Caco-2 (cell line): ENCODE results near the gene ZFR2. TPM values are rescaled to one million over a fixed set of nuclear protein-coding genes. Genes with fewer than 3 reads are reported as not detected.

Experiments used
- BruUV-seq: library from RNA; stranded (reverse); fragments of 400-500 nt; replicated peaks from 2 replicates; lab custom pipeline; 2021; lab: Mats Ljungman, UMichigan
- CTCF ChIA-PET: fragments of 300-600 bp; sonication (Branson Sonifier 250); formaldehyde crosslinking; loops from one replicate; lab custom pipeline; 2022; ENCODE audit warnings: antibody characterized with exemption; lab: Charles Lee
- POLR2A ChIA-PET: fragments of 300-600 bp; sonication (Branson Sonifier 250); formaldehyde crosslinking; loops from one replicate; lab custom pipeline; 2022; ENCODE audit warnings: antibody characterized with exemption; lab: Charles Lee
- DNase-seq, 2 experiments: peaks; one replicate each; pipeline versions ENCODE4 v3.0.0 to v3.0.0-alpha.2; 2020 to 2022
- H3K27me3 ChIP-seq: replicated peaks from 2 replicates; pipeline ENCODE4 v1.6.0; 2011; ENCODE audit warnings: low read length; ENCODE audit not compliant: control insufficient read depth, insufficient read depth
- H3K36me3 ChIP-seq: 2 replicates; pipeline ENCODE4 v1.5.1; 2011; ENCODE audit warnings: low read length; ENCODE audit not compliant: control insufficient read depth, insufficient read depth
- H3K4me1 ChIP-seq: fragments of 250-450 bp; sonication (Bioruptor Pico); 2 replicates; pipeline ENCODE4 v1.5.1; 2020; ENCODE audit warnings: mild to moderate bottlenecking
- H3K4me3 ChIP-seq: 2 replicates; pipeline ENCODE4 v1.5.1; 2011; ENCODE audit warnings: low read depth, mild to moderate bottlenecking, control low read depth, low read length
- H3K9me3 ChIP-seq: fragments of 250-450 bp; sonication (Bioruptor Pico); 2 replicates; pipeline ENCODE4 v1.5.1; 2020; ENCODE audit warnings: mild to moderate bottlenecking, moderate library complexity
- H3K27ac Mint-ChIP-seq: one replicate; pipeline ENCODE4 v1.8.0; 2022; ENCODE audit warnings: mixed read lengths; ENCODE audit not compliant: unreplicated experiment
- H3K27me3 Mint-ChIP-seq: one replicate; pipeline ENCODE4 v1.8.0; 2022; ENCODE audit warnings: mixed read lengths; ENCODE audit not compliant: insufficient read depth, unreplicated experiment
- H3K36me3 Mint-ChIP-seq: one replicate; pipeline ENCODE4 v1.8.0; 2022; ENCODE audit warnings: mild to moderate bottlenecking, mixed read lengths; ENCODE audit not compliant: insufficient read depth, unreplicated experiment
- H3K4me1 Mint-ChIP-seq: one replicate; pipeline ENCODE4 v1.8.0; 2022; ENCODE audit warnings: low read depth, mixed read lengths; ENCODE audit not compliant: unreplicated experiment
- H3K4me3 Mint-ChIP-seq: one replicate; pipeline ENCODE4 v1.8.0; 2022; ENCODE audit warnings: mild to moderate bottlenecking, moderate library complexity, mixed read lengths; ENCODE audit not compliant: unreplicated experiment
- H3K9me3 Mint-ChIP-seq: one replicate; pipeline ENCODE4 v1.8.0; 2022; ENCODE audit warnings: mixed read lengths; ENCODE audit not compliant: unreplicated experiment
- intact Hi-C: fragments of 100-400 bp; cut with micrococcal nuclease; formaldehyde crosslinking; loops from one replicate; pipeline ENCODE4 v1.10.0; 2022; ENCODE audit not compliant: unreplicated experiment
- total RNA-seq: library from RNA; stranded (reverse); gene quantifications from 2 replicates; pipeline ENCODE4 v1.2.3, GENCODE V29; 2022
- TF ChIP-seq, protein P1 (sequence below), 2 experiments: fragments of 200-600 bp in 1 of 2; IDR thresholded peaks; 1 replicate in 1 of 2; 2 replicates in 1 of 2; pipeline versions ENCODE4 v1.5.1 to v1.8.0; 2011 to 2022; ENCODE audit warnings: antibody characterized with exemption in 1 of 2, control low read depth in 1 of 2, inconsistent platforms in 1 of 2, low read depth in 1 of 2, low read length in 1 of 2, mild to moderate bottlenecking in 1 of 2, moderate library complexity in 1 of 2; ENCODE audit not compliant: insufficient read depth in 1 of 2, severe bottlenecking in 1 of 2, unreplicated experiment in 1 of 2

The ZFR2 gene
- total RNA-seq, 1 experiment from 2014 or later, result not detected

DNA sequence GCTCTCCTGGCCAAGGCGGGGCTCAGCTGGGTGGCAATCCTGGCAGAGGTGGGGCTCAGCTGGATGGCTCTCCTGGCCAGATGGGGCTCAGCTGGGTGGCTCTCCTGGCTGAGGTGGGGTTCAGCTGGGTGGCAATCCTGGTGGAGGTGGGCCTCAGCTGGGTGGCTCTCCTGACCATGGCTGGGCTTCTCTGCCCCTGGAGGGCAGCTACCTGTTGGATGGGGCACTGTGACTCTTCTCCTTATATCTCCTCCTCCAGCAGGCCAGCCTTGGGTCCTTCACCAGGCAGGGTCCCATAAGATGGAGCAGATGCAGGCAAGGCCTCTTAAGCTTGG is 16.7 kb downstream of the ZFR2 start:
- POLR2A ChIA-PET, result no interaction called here

GRCh38 chr19:3851254-3852176 is 17.3 kb downstream of the ZFR2 start:
- BruUV-seq, result no TSS peak
- TF ChIP-seq, protein P1, sequence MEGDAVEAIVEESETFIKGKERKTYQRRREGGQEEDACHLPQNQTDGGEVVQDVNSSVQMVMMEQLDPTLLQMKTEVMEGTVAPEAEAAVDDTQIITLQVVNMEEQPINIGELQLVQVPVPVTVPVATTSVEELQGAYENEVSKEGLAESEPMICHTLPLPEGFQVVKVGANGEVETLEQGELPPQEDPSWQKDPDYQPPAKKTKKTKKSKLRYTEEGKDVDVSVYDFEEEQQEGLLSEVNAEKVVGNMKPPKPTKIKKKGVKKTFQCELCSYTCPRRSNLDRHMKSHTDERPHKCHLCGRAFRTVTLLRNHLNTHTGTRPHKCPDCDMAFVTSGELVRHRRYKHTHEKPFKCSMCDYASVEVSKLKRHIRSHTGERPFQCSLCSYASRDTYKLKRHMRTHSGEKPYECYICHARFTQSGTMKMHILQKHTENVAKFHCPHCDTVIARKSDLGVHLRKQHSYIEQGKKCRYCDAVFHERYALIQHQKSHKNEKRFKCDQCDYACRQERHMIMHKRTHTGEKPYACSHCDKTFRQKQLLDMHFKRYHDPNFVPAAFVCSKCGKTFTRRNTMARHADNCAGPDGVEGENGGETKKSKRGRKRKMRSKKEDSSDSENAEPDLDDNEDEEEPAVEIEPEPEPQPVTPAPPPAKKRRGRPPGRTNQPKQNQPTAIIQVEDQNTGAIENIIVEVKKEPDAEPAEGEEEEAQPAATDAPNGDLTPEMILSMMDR (IDR thresholded peaks at IDR 0.05; ENCODE audit: insufficient read depth in 1 of 2, low read depth in 1 of 2, low read length in 1 of 2, severe bottlenecking in 1 of 2, unreplicated experiment in 1 of 2), result no peak
- H3K4me1 ChIP-seq, result no peaks in the 10 kb centered on the region
- no peak for DNase-seq
- H3K9me3 ChIP-seq, result peaks cover 4% of the 10 kb centered on the region
- no peak overlapping the region for H3K27ac Mint-ChIP-seq
- H3K36me3 ChIP-seq, result no peaks in the 10 kb centered on the region
- no peaks in the 10 kb centered on the region for H3K4me1 Mint-ChIP-seq
- H3K27me3 ChIP-seq, result no peaks in the 10 kb centered on the region
- H3K4me3 Mint-ChIP-seq, result no peak overlapping the region
- CTCF ChIA-PET, result no interaction called here
- H3K4me3 ChIP-seq, result no peak overlapping the region
- peaks cover 9% of the 10 kb centered on the region for H3K36me3 Mint-ChIP-seq
- POLR2A ChIA-PET, result no interaction called here
- H3K9me3 Mint-ChIP-seq, result peaks cover 11% of the 10 kb centered on the region
- intact Hi-C loops, result no loop called here
- H3K27me3 Mint-ChIP-seq, result no peaks in the 10 kb centered on the region

More for the DNA sequence above, 16.7 kb downstream of the ZFR2 start:
- Mint-ChIP-seq H3K36me3 (peaks cover 9% of the 10 kb centered on the region), H3K27ac (no peak overlapping the region), H3K4me3 (no peak overlapping the region), H3K4me1 (no peaks in the 10 kb centered on the region), H3K27me3 (no peaks in the 10 kb centered on the region), H3K9me3 (peaks cover 11% of the 10 kb centered on the region)
- Histone ChIP-seq H3K27me3 (no peaks in the 10 kb centered on the region), H3K36me3 (no peaks in the 10 kb centered on the region), H3K4me3 (no peak overlapping the region), H3K4me1 (no peaks in the 10 kb centered on the region), H3K9me3 (peaks cover 4% of the 10 kb centered on the region)
- BruUV-seq, result no TSS peak
- CTCF ChIA-PET, result no interaction called here
- intact Hi-C loops, result no loop called here
- TF ChIP-seq, protein P1 (IDR thresholded peaks at IDR 0.05; ENCODE audit: insufficient read depth in 1 of 2, low read depth in 1 of 2, low read length in 1 of 2, severe bottlenecking in 1 of 2, unreplicated experiment in 1 of 2), result no peak
- no peak for DNase-seq

DNA sequence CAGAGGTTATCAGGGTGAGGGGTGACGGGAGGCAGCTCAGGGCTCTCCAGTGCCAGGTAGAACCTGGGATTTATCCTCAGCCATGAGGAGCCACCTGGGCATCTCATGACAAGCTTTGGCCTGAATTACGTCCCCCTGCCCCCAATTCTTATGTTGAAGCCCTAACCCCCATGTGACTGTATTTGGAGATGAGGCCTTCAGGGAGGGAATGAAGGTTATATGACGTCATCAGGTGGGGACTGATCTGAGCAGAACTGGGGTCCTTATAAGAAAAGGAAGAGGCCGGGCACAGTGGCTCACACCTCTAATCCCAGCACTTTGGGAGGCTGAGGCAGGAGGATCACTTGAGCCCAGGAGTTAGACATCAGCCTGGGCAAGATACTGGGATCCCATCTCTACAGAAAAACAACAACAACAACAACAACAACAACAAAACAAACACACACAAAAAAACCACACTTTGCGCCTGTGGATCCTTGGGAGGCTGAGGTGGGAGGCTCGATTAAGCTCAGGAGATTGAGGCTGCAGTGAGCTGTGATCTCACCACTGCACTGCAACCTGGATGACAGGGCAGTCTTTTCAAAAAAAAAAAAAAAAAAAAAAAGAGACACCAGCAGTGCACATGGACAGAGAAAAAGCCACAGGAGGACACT is 18.4 kb downstream of the ZFR2 start:
- H3K4me3 ChIP-seq, result no peak overlapping the region
- CTCF ChIA-PET, result no interaction called here
- intact Hi-C loops, result no loop called here
- no peaks in the 10 kb centered on the region for H3K4me1 Mint-ChIP-seq
- peaks cover 4% of the 10 kb centered on the region for H3K9me3 ChIP-seq
- H3K27ac Mint-ChIP-seq, result no peak overlapping the region
- no peaks in the 10 kb centered on the region for H3K27me3 Mint-ChIP-seq
- TF ChIP-seq, protein P1 (IDR thresholded peaks at IDR 0.05; ENCODE audit: insufficient read depth in 1 of 2, low read depth in 1 of 2, low read length in 1 of 2, severe bottlenecking in 1 of 2, unreplicated experiment in 1 of 2), result no peak
- no peaks in the 10 kb centered on the region for H3K27me3 ChIP-seq
- no peak overlapping the region for H3K4me3 Mint-ChIP-seq
- POLR2A ChIA-PET, result no interaction called here
- H3K36me3 Mint-ChIP-seq, result peaks cover 9% of the 10 kb centered on the region
- H3K36me3 ChIP-seq, result no peaks in the 10 kb centered on the region
- no TSS peak for BruUV-seq
- DNase-seq, result no peak
- H3K9me3 Mint-ChIP-seq, result peaks cover 11% of the 10 kb centered on the region
- H3K4me1 ChIP-seq, result no peaks in the 10 kb centered on the region
